Tibial artery (tissue), 4 donors: ENCODE results near the gene RFX5.

Experiments
- DNase-seq, 2 donors: peaks; one replicate each; pipeline ENCODE4 v3.0.0-alpha.2; 2019
- H3K27ac ChIP-seq, 2 donors: fragments of 200-600 bp; sonication (generic) in 1 of 2; 1 replicate in 1 of 2; 2 replicates in 1 of 2; pipeline ENCODE4 v1.5.1; 2018 to 2019; ENCODE audit warnings: mild to moderate bottlenecking in 1 of 2
- H3K27me3 ChIP-seq, 2 donors: fragments of 200-600 bp; sonication (generic) in 1 of 2; one replicate each; pipeline versions ENCODE4 v1.5.1 to v1.6.0; 2016 to 2019
- H3K36me3 ChIP-seq, 3 donors: fragments of 200-600 bp; sonication (generic) in 2 of 3; one replicate each; pipeline ENCODE4 v1.5.1; 2016 to 2019; ENCODE audit warnings: mild to moderate bottlenecking in 2 of 3
- H3K4me1 ChIP-seq, 4 donors: fragments of 200-600 bp; sonication (generic) in 2 of 4; 1 replicate in 3 of 4; 2 replicates in 1 of 4; pipeline ENCODE4 v1.5.1; 2016 to 2019
- H3K4me3 ChIP-seq, 2 donors: fragments of 200-600 bp; sonication (generic) in 1 of 2; 1 replicate in 1 of 2; 2 replicates in 1 of 2; pipeline ENCODE4 v1.5.1; 2018 to 2019; ENCODE audit warnings: mild to moderate bottlenecking in 2 of 2
- H3K9me3 ChIP-seq, 3 donors: fragments of 200-600 bp; sonication (generic) in 1 of 3; one replicate each; pipeline ENCODE4 v1.5.1; 2016 to 2019
- CTCF ChIP-seq, 2 experiments: fragments of 200-600 bp in 1 of 2; fragments of 450-650 bp in 1 of 2; IDR thresholded peaks; one replicate each; pipeline ENCODE4 v1.5.1; 2017 to 2019; ENCODE audit warnings: antibody characterized with exemption in 2 of 2, mild to moderate bottlenecking in 1 of 2, moderate library complexity in 1 of 2
- intact Hi-C: fragments of 100-400 bp; cut with DNase I; formaldehyde crosslinking; loops from one replicate; pipeline ENCODE4 v1.15.0; 2023; ENCODE audit warnings: low total_unique reads

RFX5 gene

GRCh38 chr1:151347523-151348246 lies 633 bp upstream of the RFX5 start:
- H3K4me1 ChIP-seq: peaks cover 3 to 18% (median 10%) of the 10 kb centered on the region in 4 donors
- intact Hi-C loops: loop anchor here (10.0 kb wide), 2 partner anchors 47 to 153 kb away; partner anchors contain the start of genes PIP5K1A, PSMB4 and VPS72
- no peak for TF ChIP-seq CTCF (IDR thresholded peaks at IDR 0.05)

GRCh38 chr1:151346082-151346768 lies 827 bp downstream of the RFX5 start:
- H3K27me3 ChIP-seq: no peaks in the 10 kb centered on the region
- no peak for TF ChIP-seq CTCF (IDR thresholded peaks at IDR 0.05)
- no peaks in the 10 kb centered on the region for H3K9me3 ChIP-seq
- H3K4me1 ChIP-seq: peaks cover 3 to 18% (median 10%) of the 10 kb centered on the region in 4 donors
- H3K4me3 ChIP-seq: peak overlapping the region; percentile 68 to 77
- intact Hi-C loops: loop anchor here (10.0 kb wide), 2 partner anchors 49 to 151 kb away; partner anchors contain the start of genes PIP5K1A, PSMB4 and VPS72
- peaks cover 11 to 36% (median 32%) of the 10 kb centered on the region in 3 donors for H3K36me3 ChIP-seq
- H3K27ac ChIP-seq: peak overlapping the region; percentile 83 to 89
- no peak for DNase-seq

More at GRCh38 chr1:151347523-151348246, 633 bp upstream of the RFX5 start:
- no peaks in the 10 kb centered on the region for H3K27me3 ChIP-seq
- no peak for DNase-seq
- H3K27ac ChIP-seq: peak overlapping the region; percentile 83 to 89
- H3K9me3 ChIP-seq: no peaks in the 10 kb centered on the region
- peak overlapping the region; percentile 68 to 77 for H3K4me3 ChIP-seq
- peaks cover 11 to 25% (median 24%) of the 10 kb centered on the region in 3 donors for H3K36me3 ChIP-seq

- H3K36me3 ChIP-seq: peaks cover 11 to 36% (median 32%) of the 10 kb centered on the region in 3 donors
- no peaks in the 10 kb centered on the region for H3K27me3 ChIP-seq
- no peak for TF ChIP-seq CTCF (IDR thresholded peaks at IDR 0.05)
- DNase-seq: no peak
- intact Hi-C loops: loop anchor here (10.0 kb wide), 2 partner anchors 51 to 149 kb away; partner anchors contain the start of genes PIP5K1A, PSMB4 and VPS72
- peaks cover 3 to 18% (median 10%) of the 10 kb centered on the region in 4 donors for H3K4me1 ChIP-seq
- H3K9me3 ChIP-seq: no peaks in the 10 kb centered on the region
- no peak overlapping the region for H3K27ac ChIP-seq
- no peak overlapping the region for H3K4me3 ChIP-seq
Observed at GRCh38 chr1:151344291-151344690, 2.8 kb downstream of the RFX5 start.

GRCh38 chr1:151343587-151343986 lies 3.5 kb downstream of the RFX5 start:
- peaks cover 3 to 18% (median 10%) of the 10 kb centered on the region in 4 donors for H3K4me1 ChIP-seq
- no peak for TF ChIP-seq CTCF (IDR thresholded peaks at IDR 0.05)
- H3K27ac ChIP-seq: no peak overlapping the region
- H3K36me3 ChIP-seq: peaks cover 11 to 36% (median 32%) of the 10 kb centered on the region in 3 donors
- intact Hi-C loops: loop anchor here (2.0 to 10.0 kb wide), 3 partner anchors 43 to 149 kb away; partner anchors contain the start of genes PIP5K1A, PSMB4 and VPS72
- DNase-seq: no peak
- no peak overlapping the region for H3K4me3 ChIP-seq
- H3K9me3 ChIP-seq: no peaks in the 10 kb centered on the region
- H3K27me3 ChIP-seq: no peaks in the 10 kb centered on the region

GRCh38 chr1:151342569-151342968 lies 4.5 kb downstream of the RFX5 start:
- no peak for DNase-seq
- no peaks in the 10 kb centered on the region for H3K9me3 ChIP-seq
- no peak overlapping the region for H3K4me3 ChIP-seq
- intact Hi-C loops: loop anchor here (2.0 to 10.0 kb wide), 3 partner anchors 42 to 148 kb away; partner anchors contain the start of genes PIP5K1A, PSMB4 and VPS72
- no peak overlapping the region for H3K27ac ChIP-seq
- no peak for TF ChIP-seq CTCF (IDR thresholded peaks at IDR 0.05)
- no peaks in the 10 kb centered on the region for H3K27me3 ChIP-seq
- peaks cover 3 to 13% (median 10%) of the 10 kb centered on the region in 4 donors for H3K4me1 ChIP-seq
- peaks cover 11 to 36% (median 32%) of the 10 kb centered on the region in 3 donors for H3K36me3 ChIP-seq
